HCT116 (cell line): ENCODE data around the gene CAPN15. TPM values are rescaled to one million over a fixed set of nuclear protein-coding genes. Genes with fewer than 3 reads are reported as not detected.

Source experiments
- ATAC-seq: fragments of 200-7000 bp; cut with Tn5 transposase; 2 replicates; pipeline ENCODE4 v1.9.1; 2020; ENCODE audit warnings: mild to moderate bottlenecking, moderate library complexity
- BruUV-seq: library from RNA; stranded (reverse); fragments of 400-500 nt; replicated peaks from 2 replicates; lab custom pipeline; 2021; lab: Mats Ljungman, UMichigan
- CTCF ChIA-PET: fragments of 300-600 bp; sonication (Branson Sonifier 250); formaldehyde crosslinking; loops from one replicate; lab custom pipeline; 2021; ENCODE audit warnings: antibody characterized with exemption; lab: Charles Lee
- POLR2A ChIA-PET: fragments of 300-600, 350-600 bp; sonication (Branson Sonifier 250); formaldehyde crosslinking; loops from one replicate; lab custom pipeline; 2021; ENCODE audit warnings: antibody characterized with exemption; lab: Charles Lee
- RAD21 ChIA-PET, 2 experiments: fragments of 300-600 bp; sonication (Branson Sonifier 250); formaldehyde crosslinking; loops; one replicate each; lab custom pipeline; 2023; ENCODE audit warnings: low total read pairs in 2 of 2; ENCODE audit not compliant: uncharacterized antibody in 2 of 2, unreplicated experiment in 2 of 2, low non-redundant PET in 1 of 2; lab: Charles Lee
- DNase-seq: peaks from one replicate; pipeline ENCODE4 v3.0.0-alpha.2; 2010; ENCODE audit warnings: low read depth, low spot score
- H2AFZ ChIP-seq: fragments of 200-600 bp; shearing (Covaris generic), sonication (generic); 2 replicates; pipeline ENCODE4 v1.6.1; 2017; ENCODE audit warnings: low read depth, mixed run types, mixed read lengths, antibody characterized with exemption, low read length; ENCODE audit not compliant: poor library complexity, severe bottlenecking
- H3K27ac ChIP-seq: 2 replicates; pipeline ENCODE4 v1.5.1; 2012; ENCODE audit warnings: low read depth, low read length
- H3K27me3 ChIP-seq: fragments of 200-600 bp; sonication (generic); 2 replicates; pipeline ENCODE4 v1.6.1; 2016; ENCODE audit warnings: mixed run types, low read length, mixed read lengths; ENCODE audit not compliant: insufficient read depth
- H3K36me3 ChIP-seq, 2 experiments: fragments of 200-500 bp in 1 of 2; fragments of 200-600 bp in 1 of 2; sonication (Bioruptor generic) in 1 of 2; sonication (generic) in 1 of 2; 2 replicates each; pipeline versions ENCODE4 v1.5.1 to v1.6.1; 2014 to 2016; ENCODE audit warnings: low read length in 2 of 2, inconsistent platforms in 1 of 2, mixed read lengths in 1 of 2, mixed run types in 1 of 2; ENCODE audit not compliant: insufficient read depth in 2 of 2, control insufficient read depth in 1 of 2
- H3K4me1 ChIP-seq, 2 experiments: fragments of 200-600 bp in 1 of 2; sonication (generic) in 1 of 2; 2 replicates each; pipeline versions ENCODE4 v1.5.1 to v1.6.1; 2012 to 2017; ENCODE audit warnings: low read length in 2 of 2, inconsistent platforms in 1 of 2, mild to moderate bottlenecking in 1 of 2, mixed read lengths in 1 of 2, mixed run types in 1 of 2, moderate library complexity in 1 of 2; ENCODE audit not compliant: insufficient read depth in 2 of 2, control insufficient read depth in 1 of 2
- H3K4me2 ChIP-seq: fragments of 200-600 bp; sonication (generic); 2 replicates; pipeline ENCODE4 v1.6.1; 2017; ENCODE audit warnings: mixed run types, low read length, mixed read lengths
- H3K4me3 ChIP-seq, 2 experiments: fragments of 200-600 bp in 1 of 2; sonication (generic) in 1 of 2; replicated peaks in 1 of 2; 2 replicates each; pipeline ENCODE4 v1.5.1; 2011 to 2016; ENCODE audit warnings: low read length in 2 of 2, control low read depth in 1 of 2, low read depth in 1 of 2, mild to moderate bottlenecking in 1 of 2, mixed read lengths in 1 of 2, mixed run types in 1 of 2
- H3K79me2 ChIP-seq: fragments of 200-600 bp; sonication (generic); 2 replicates; pipeline ENCODE4 v1.6.1; 2017; ENCODE audit warnings: mild to moderate bottlenecking, mixed run types, low read length, moderate library complexity, mixed read lengths; ENCODE audit not compliant: insufficient read depth
- H3K9ac ChIP-seq: fragments of 200-600 bp; sonication (generic); 2 replicates; pipeline ENCODE4 v1.6.1; 2016; ENCODE audit warnings: low read length, mixed read lengths
- H3K9me2 ChIP-seq: fragments of 200-600 bp; sonication (generic), shearing (Covaris generic); 2 replicates; pipeline ENCODE4 v1.6.1; 2017; ENCODE audit warnings: mixed run types, mild to moderate bottlenecking, moderate library complexity; ENCODE audit not compliant: insufficient read depth
- H3K9me3 ChIP-seq, 2 experiments: fragments of 200-500 bp in 1 of 2; fragments of 200-600 bp in 1 of 2; sonication (Bioruptor generic) in 1 of 2; sonication (generic) in 1 of 2; 2 replicates each; pipeline ENCODE4 v1.6.1; 2014 to 2017; ENCODE audit warnings: low read length in 2 of 2, mixed read lengths in 2 of 2, inconsistent platforms in 1 of 2, low read depth in 1 of 2, mild to moderate bottlenecking in 1 of 2, mixed run types in 1 of 2, moderate library complexity in 1 of 2; ENCODE audit not compliant: control insufficient read depth in 1 of 2, insufficient read depth in 1 of 2
- H4K20me1 ChIP-seq: fragments of 200-600 bp; sonication (generic), shearing (Covaris generic); 2 replicates; pipeline ENCODE4 v1.6.1; 2017; ENCODE audit warnings: mixed run types, mild to moderate bottlenecking, moderate library complexity; ENCODE audit not compliant: insufficient read depth
- CBX3 ChIP-seq: IDR thresholded peaks from 2 replicates; pipeline ENCODE4 v1.6.1; 2012; ENCODE audit warnings: low read depth
- CEBPB ChIP-seq: IDR thresholded peaks from 2 replicates; pipeline ENCODE4 v1.6.1; 2012; ENCODE audit warnings: low read depth
- CTCF ChIP-seq, 3 experiments: fragments of 200-600 bp in 1 of 3; sonication (generic) in 1 of 3; IDR thresholded peaks in 2 of 3; conservative IDR thresholded peaks in 1 of 3; 2 replicates each; pipeline ENCODE4 v1.5.1; 2012 to 2017; ENCODE audit warnings: low read depth in 2 of 3, low read length in 2 of 3, antibody characterized with exemption in 1 of 3, borderline replicate concordance in 1 of 3, control low read depth in 1 of 3, mild to moderate bottlenecking in 1 of 3, mixed read lengths in 1 of 3, mixed run types in 1 of 3, moderate library complexity in 1 of 3; ENCODE audit not compliant: insufficient read depth in 1 of 3
- EGR1 ChIP-seq: IDR thresholded peaks from 2 replicates; pipeline ENCODE4 v1.6.1; 2012; ENCODE audit warnings: low read depth
- ELF1 ChIP-seq: IDR thresholded peaks from 2 replicates; pipeline ENCODE4 v1.6.1; 2012; ENCODE audit warnings: low read depth, borderline replicate concordance
- EZH2 ChIP-seq: fragments of 200-600 bp; sonication (generic); IDR thresholded peaks from 2 replicates; pipeline ENCODE4 v1.6.1; 2017; ENCODE audit warnings: antibody characterized with exemption, mixed run types
- EZH2phosphoT487 ChIP-seq: fragments of 200-600 bp; IDR thresholded peaks from 2 replicates; pipeline ENCODE4 v1.6.1; 2018; ENCODE audit warnings: antibody characterized with exemption, borderline replicate concordance
- FOSL1 ChIP-seq: IDR thresholded peaks from 2 replicates; pipeline ENCODE4 v1.6.1; 2012; ENCODE audit warnings: low read depth
- JUND ChIP-seq: IDR thresholded peaks from 2 replicates; pipeline ENCODE4 v1.6.1; 2012
- MAX ChIP-seq: IDR thresholded peaks from 2 replicates; pipeline ENCODE4 v1.6.1; 2012
- POLR2A ChIP-seq: IDR thresholded peaks from 2 replicates; pipeline ENCODE4 v1.7.0; 2011; ENCODE audit warnings: borderline replicate concordance; ENCODE audit not compliant: insufficient read depth, insufficient read length; ENCODE audit errors: extremely low read depth
- POLR2AphosphoS5 ChIP-seq: IDR thresholded peaks from 2 replicates; pipeline ENCODE4 v1.6.1; 2011; ENCODE audit warnings: mild to moderate bottlenecking, low read depth, low read length, moderate library complexity
- RAD21 ChIP-seq: IDR thresholded peaks from 2 replicates; pipeline ENCODE4 v1.6.1; 2012; ENCODE audit warnings: low read depth, mild to moderate bottlenecking
- REST ChIP-seq: IDR thresholded peaks from 2 replicates; pipeline ENCODE4 v1.6.1; 2012; ENCODE audit warnings: low read depth
- SIN3A ChIP-seq: IDR thresholded peaks from 2 replicates; pipeline ENCODE4 v1.6.1; 2012; ENCODE audit warnings: low read depth
- SP1 ChIP-seq: IDR thresholded peaks from 2 replicates; pipeline ENCODE4 v1.6.1; 2012; ENCODE audit warnings: low read depth
- SRF ChIP-seq: IDR thresholded peaks from 2 replicates; pipeline ENCODE4 v1.6.1; 2012; ENCODE audit warnings: low read depth
- YY1 ChIP-seq: IDR thresholded peaks from 2 replicates; pipeline ENCODE4 v1.6.1; 2011; ENCODE audit warnings: low read length, low read depth, moderate library complexity, mild to moderate bottlenecking; ENCODE audit not compliant: insufficient replicate concordance; ENCODE audit errors: extremely low read depth
- ZFX ChIP-seq: fragments of 450-650 bp; IDR thresholded peaks from 2 replicates; pipeline ENCODE4 v1.6.1; 2017
- ZNF274 ChIP-seq: fragments of 200-500 bp; sonication (Bioruptor generic); IDR thresholded peaks from 2 replicates; pipeline ENCODE4 v1.6.1; 2014; ENCODE audit warnings: mild to moderate bottlenecking, low read depth, low read length, inconsistent platforms
- intact Hi-C: fragments of 100-400 bp; cut with micrococcal nuclease; formaldehyde crosslinking; loops from 2 replicates; pipeline ENCODE4 v1.10.0; 2022
- total RNA-seq: library from RNA; stranded (reverse); gene quantifications from one replicate; pipeline ENCODE4 v1.2.1, GENCODE V29; 2021; ENCODE audit not compliant: unreplicated experiment

Gene CAPN15
- total RNA-seq, 1 experiment from 2014 or later, result 39.0 TPM

- DNase-seq (no peak), ATAC-seq (no peak)
- no peaks in the 10 kb centered on the region for H3K9me3 ChIP-seq
- no TSS peak for BruUV-seq
- H3K27me3 ChIP-seq, result no peaks in the 10 kb centered on the region
- H3K4me1 ChIP-seq, result no peaks in the 10 kb centered on the region
- H3K9ac ChIP-seq, result no peak overlapping the region
- no peak overlapping the region for H3K27ac ChIP-seq
- H3K79me2 ChIP-seq, result no peaks in the 10 kb centered on the region
- no peaks in the 10 kb centered on the region for H4K20me1 ChIP-seq
- ChIA-PET CTCF (no interaction called here), RAD21 (no interaction called here), POLR2A (no interaction called here)
- H2AFZ ChIP-seq, result no peak overlapping the region
- no peaks in the 10 kb centered on the region for H3K36me3 ChIP-seq
- intact Hi-C loops, result no loop called here
- H3K4me3 ChIP-seq, result no peak overlapping the region
- no peak overlapping the region for H3K4me2 ChIP-seq
- H3K9me2 ChIP-seq, result no peaks in the 10 kb centered on the region
- TF ChIP-seq CBX3, result no peak
- TF ChIP-seq SRF, result no peak
- no peak for TF ChIP-seq POLR2A
- no peak for TF ChIP-seq REST
- no peak for TF ChIP-seq ELF1
- TF ChIP-seq EZH2, result no peak
- no peak for TF ChIP-seq MAX
- TF ChIP-seq SIN3A, result no peak
- no peak for TF ChIP-seq RAD21
- no peak for TF ChIP-seq ZNF274
- TF ChIP-seq FOSL1, result no peak
- TF ChIP-seq YY1, result no peak
- no peak for TF ChIP-seq ZFX
- TF ChIP-seq JUND, result no peak
- no peak for TF ChIP-seq CTCF (IDR thresholded peaks at IDR 0.05 in 2 of 3, conservative IDR thresholded peaks at IDR 0.05 in 1 of 3; ENCODE audit: borderline replicate concordance in 1 of 3, insufficient read depth in 1 of 3, low read depth in 2 of 3, low read length in 2 of 3)
- no peak for TF ChIP-seq CEBPB
- TF ChIP-seq EGR1, result no peak
- TF ChIP-seq POLR2AphosphoS5, result no peak
- no peak for TF ChIP-seq EZH2phosphoT487
- no peak for TF ChIP-seq SP1
Measured at GRCh38 chr16:513950-514349, 13.6 kb upstream of the CAPN15 start.
